ENCODE data around the gene MCTP2. TPM values are rescaled to one million over a fixed set of nuclear protein-coding genes. Genes with fewer than 3 reads are reported as not detected.
A peak's percentile ranks its signal among the peaks of the same experiment; 100 is the strongest.

The MCTP2 gene
- total RNA-seq, 1 experiment from 2014 or later = 0.15 TPM

GRCh38 chr15:94338243-94338846, 107.0 kb downstream of the MCTP2 start:
- ChIA-PET CTCF (interaction anchor here (0.7 kb wide), 1 partner anchor 1124 kb away, joined by 6 read pairs; no protein-coding TSS in a partner anchor), POLR2A (no interaction called here)
- Histone ChIP-seq H3K4me3 (ENCODE audit: low read depth in 2 of 2, low read length in 2 of 2) (no peak overlapping the region), H3K27me3 (ENCODE audit: control insufficient read depth, insufficient read depth, low read length) (no peaks in the 10 kb centered on the region), H3K4me1 (ENCODE audit: control insufficient read depth, insufficient read depth, low read length) (no peaks in the 10 kb centered on the region), H3K36me3 (ENCODE audit: control insufficient read depth, insufficient read depth, low read length) (no peaks in the 10 kb centered on the region), H3K9me3 (ENCODE audit: control insufficient read depth, insufficient read depth, low read depth, low read length) (no peaks in the 10 kb centered on the region), H3K27ac (ENCODE audit: low read length) (no peak overlapping the region)
- ATAC-seq (no peak), DNase-seq (ENCODE audit: low read depth, low spot score) (no peak)
- in situ Hi-C loops (cut with HindIII; ENCODE audit: low pct_unique_long_range_greater_than_20kb, low sequenced_read_pairs) = no loop called here
- no peak for TF ChIP-seq SIN3A (IDR thresholded peaks at IDR 0.05; ENCODE audit: borderline replicate concordance, insufficient read depth, low read depth, low read length)
- no peak for TF ChIP-seq REST (IDR thresholded peaks at IDR 0.05; ENCODE audit: insufficient read depth in 1 of 2, low read depth in 2 of 2, low read length in 1 of 2)
- TF ChIP-seq POLR2AphosphoS5 (IDR thresholded peaks at IDR 0.05; ENCODE audit: low read depth, low read length) = no peak
- no peak for TF ChIP-seq CTCF (IDR thresholded peaks at IDR 0.05)
- intact Hi-C loops (cut with micrococcal nuclease; ENCODE audit: unreplicated experiment) = no loop called here
- no TSS peak for BruUV-seq (replicated peaks)

- TF ChIP-seq POLR2AphosphoS5 (IDR thresholded peaks at IDR 0.05; ENCODE audit: low read depth, low read length) (no peak), CTCF (IDR thresholded peaks at IDR 0.05) (peak; percentile 22; the same call in 1 of the 2 replicates)
- CTCF ChIA-PET = no interaction called here
- H3K27ac ChIP-seq (ENCODE audit: low read length) = no peak overlapping the region
- H3K9me3 ChIP-seq (ENCODE audit: control insufficient read depth, insufficient read depth, low read depth, low read length) = no peaks in the 10 kb centered on the region
- ATAC-seq (0 out of 2 replicates have a peak, but pooled peaks have one; percentile 51), DNase-seq (ENCODE audit: low read depth, low spot score) (no peak)
- H3K4me3 ChIP-seq (ENCODE audit: low read depth in 2 of 2, low read length in 2 of 2) = no peak overlapping the region
- POLR2A ChIA-PET = no interaction called here
- in situ Hi-C loops (cut with HindIII; ENCODE audit: low pct_unique_long_range_greater_than_20kb, low sequenced_read_pairs) (no loop called here), intact Hi-C loops (cut with micrococcal nuclease; ENCODE audit: unreplicated experiment) (no loop called here)
- H3K36me3 ChIP-seq (ENCODE audit: control insufficient read depth, insufficient read depth, low read length) = no peaks in the 10 kb centered on the region
- no TSS peak for BruUV-seq (replicated peaks)
- no peaks in the 10 kb centered on the region for H3K4me1 ChIP-seq (ENCODE audit: control insufficient read depth, insufficient read depth, low read length)
- no peaks in the 10 kb centered on the region for H3K27me3 ChIP-seq (ENCODE audit: control insufficient read depth, insufficient read depth, low read length)
These were observed 114.9 kb downstream of the MCTP2 start for GRCh38 chr15:94346282-94346681.

Data from Panc1 (cell line).